ENCODE results near the gene CPXM1. TPM values are rescaled to one million over a fixed set of nuclear protein-coding genes. Genes with fewer than 3 reads are reported as not detected.

Gene CPXM1
- total and polyA plus RNA-seq, 4 donors, result 0.08 to 5.5 (median 0.16) TPM

DNA sequence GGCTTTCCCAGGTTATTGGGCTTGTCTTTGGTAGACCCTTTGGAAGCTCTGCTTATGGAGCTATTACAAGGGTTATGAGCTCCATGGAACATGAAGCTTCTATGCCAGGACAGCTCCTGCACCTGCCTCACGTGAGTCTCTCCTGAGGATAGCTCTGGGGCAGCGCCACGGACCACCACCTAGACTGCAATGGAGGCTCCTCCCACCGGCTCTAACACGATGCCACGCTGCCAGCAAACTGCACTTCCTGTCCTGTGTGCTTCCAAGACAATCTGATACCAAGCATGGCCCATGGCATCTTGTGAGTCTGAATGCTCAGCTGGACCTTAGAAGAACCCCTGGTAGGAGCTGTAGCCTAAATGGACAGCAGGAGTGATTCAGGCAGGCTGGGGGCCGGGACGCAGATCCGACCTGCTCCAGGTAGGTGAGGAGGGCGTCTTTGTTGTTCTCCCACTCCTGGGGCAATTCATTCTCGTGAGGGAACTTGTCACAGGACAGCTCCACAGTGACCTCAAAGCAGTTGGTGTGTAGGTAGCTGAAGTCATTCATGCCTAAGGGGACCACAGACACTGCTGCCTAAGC lies 5.5 kb downstream of the CPXM1 start:
- Histone ChIP-seq H3K36me3 (ENCODE audit: control insufficient read depth in 4 of 4, insufficient read depth in 3 of 4, low read depth in 1 of 4, low read length in 3 of 4) (no peaks in the 10 kb centered on the region), H3K4me1 (ENCODE audit: control insufficient read depth in 4 of 4, insufficient read depth in 4 of 4, low read length in 3 of 4) (peaks cover 0 to 4% (median 3%) of the 10 kb centered on the region in 4 donors), H3K9ac (ENCODE audit: low read depth in 1 of 2, low read length in 2 of 2) (no peak overlapping the region), H3K9me3 (ENCODE audit: control insufficient read depth in 4 of 4, low read length in 3 of 4) (no peaks in the 10 kb centered on the region), H3K27me3 (ENCODE audit: control insufficient read depth in 4 of 4, insufficient read depth in 4 of 4, low read length in 3 of 4) (peaks cover 0 to 6% (median 1%) of the 10 kb centered on the region in 4 donors), H3K4me3 (ENCODE audit: low read depth in 1 of 3, low read length in 3 of 3) (no peak overlapping the region), H3K27ac (ENCODE audit: low read depth in 1 of 2, low read length in 2 of 2) (no peak overlapping the region)
- no peak for DNase-seq (ENCODE audit: low spot score)
- TF ChIP-seq, protein P1, sequence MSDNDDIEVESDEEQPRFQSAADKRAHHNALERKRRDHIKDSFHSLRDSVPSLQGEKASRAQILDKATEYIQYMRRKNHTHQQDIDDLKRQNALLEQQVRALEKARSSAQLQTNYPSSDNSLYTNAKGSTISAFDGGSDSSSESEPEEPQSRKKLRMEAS (IDR thresholded peaks at IDR 0.05), result no peak
- TF ChIP-seq, protein P2, sequence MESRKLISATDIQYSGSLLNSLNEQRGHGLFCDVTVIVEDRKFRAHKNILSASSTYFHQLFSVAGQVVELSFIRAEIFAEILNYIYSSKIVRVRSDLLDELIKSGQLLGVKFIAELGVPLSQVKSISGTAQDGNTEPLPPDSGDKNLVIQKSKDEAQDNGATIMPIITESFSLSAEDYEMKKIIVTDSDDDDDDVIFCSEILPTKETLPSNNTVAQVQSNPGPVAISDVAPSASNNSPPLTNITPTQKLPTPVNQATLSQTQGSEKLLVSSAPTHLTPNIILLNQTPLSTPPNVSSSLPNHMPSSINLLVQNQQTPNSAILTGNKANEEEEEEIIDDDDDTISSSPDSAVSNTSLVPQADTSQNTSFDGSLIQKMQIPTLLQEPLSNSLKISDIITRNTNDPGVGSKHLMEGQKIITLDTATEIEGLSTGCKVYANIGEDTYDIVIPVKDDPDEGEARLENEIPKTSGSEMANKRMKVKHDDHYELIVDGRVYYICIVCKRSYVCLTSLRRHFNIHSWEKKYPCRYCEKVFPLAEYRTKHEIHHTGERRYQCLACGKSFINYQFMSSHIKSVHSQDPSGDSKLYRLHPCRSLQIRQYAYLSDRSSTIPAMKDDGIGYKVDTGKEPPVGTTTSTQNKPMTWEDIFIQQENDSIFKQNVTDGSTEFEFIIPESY (IDR thresholded peaks at IDR 0.05), result no peak
- TF ChIP-seq FOXA1 (IDR thresholded peaks at IDR 0.05), result no peak
- TF ChIP-seq SP1 (IDR thresholded peaks at IDR 0.05), result no peak
- no peak for TF ChIP-seq JUND (IDR thresholded peaks at IDR 0.05)
- 83% methylated on average over 11 of the region's 11 CpGs for WGBS

DNA sequence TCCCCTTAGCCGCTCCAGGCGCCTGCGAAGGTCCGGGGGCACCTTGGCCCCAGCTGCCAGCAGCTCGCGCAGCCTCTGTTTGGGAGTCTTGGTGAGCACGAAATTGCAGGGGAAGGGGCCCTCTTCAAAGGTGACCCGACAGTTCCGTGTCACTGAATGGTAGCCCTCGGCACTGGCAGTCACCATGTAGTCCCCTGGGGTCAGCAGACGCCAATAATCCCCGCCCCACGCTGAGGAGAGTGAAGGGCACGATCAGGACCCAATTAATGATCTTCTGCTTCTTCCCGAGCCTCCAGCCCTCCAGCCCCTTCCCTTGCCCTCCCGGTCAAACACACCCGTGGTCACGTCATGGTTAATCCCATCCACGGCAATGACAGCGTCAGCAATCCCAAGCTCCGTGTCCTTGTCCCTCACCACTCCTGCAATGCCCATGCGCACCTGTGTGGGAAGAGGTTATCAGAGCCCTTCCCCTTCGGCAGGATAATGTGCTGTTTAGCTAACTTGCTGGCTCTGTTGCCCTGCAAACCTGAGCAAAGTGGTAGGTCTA lies 6.2 kb downstream of the CPXM1 start:
- Histone ChIP-seq H3K4me1 (ENCODE audit: control insufficient read depth in 4 of 4, insufficient read depth in 4 of 4, low read length in 3 of 4) (no peaks in the 10 kb centered on the region), H3K4me3 (ENCODE audit: low read depth in 1 of 3, low read length in 3 of 3) (no peak overlapping the region), H3K36me3 (ENCODE audit: control insufficient read depth in 4 of 4, insufficient read depth in 3 of 4, low read depth in 1 of 4, low read length in 3 of 4) (no peaks in the 10 kb centered on the region), H3K27me3 (ENCODE audit: control insufficient read depth in 4 of 4, insufficient read depth in 4 of 4, low read length in 3 of 4) (peaks cover 0 to 6% (median 1%) of the 10 kb centered on the region in 4 donors), H3K9me3 (ENCODE audit: control insufficient read depth in 4 of 4, low read length in 3 of 4) (no peaks in the 10 kb centered on the region), H3K27ac (ENCODE audit: low read depth in 1 of 2, low read length in 2 of 2) (no peak overlapping the region), H3K9ac (ENCODE audit: low read depth in 1 of 2, low read length in 2 of 2) (no peak overlapping the region)
- no peak for DNase-seq (ENCODE audit: low spot score)
- 86% methylated on average over 23 of the region's 23 CpGs for WGBS
- TF ChIP-seq RAD21 (IDR thresholded peaks at IDR 0.05), result no peak
- TF ChIP-seq TAF1 (conservative IDR thresholded peaks at IDR 0.05), result no peak
- TF ChIP-seq HNF4G (IDR thresholded peaks at IDR 0.05), result no peak
- no peak for TF ChIP-seq FOXA1 (IDR thresholded peaks at IDR 0.05)
- TF ChIP-seq, protein P3, sequence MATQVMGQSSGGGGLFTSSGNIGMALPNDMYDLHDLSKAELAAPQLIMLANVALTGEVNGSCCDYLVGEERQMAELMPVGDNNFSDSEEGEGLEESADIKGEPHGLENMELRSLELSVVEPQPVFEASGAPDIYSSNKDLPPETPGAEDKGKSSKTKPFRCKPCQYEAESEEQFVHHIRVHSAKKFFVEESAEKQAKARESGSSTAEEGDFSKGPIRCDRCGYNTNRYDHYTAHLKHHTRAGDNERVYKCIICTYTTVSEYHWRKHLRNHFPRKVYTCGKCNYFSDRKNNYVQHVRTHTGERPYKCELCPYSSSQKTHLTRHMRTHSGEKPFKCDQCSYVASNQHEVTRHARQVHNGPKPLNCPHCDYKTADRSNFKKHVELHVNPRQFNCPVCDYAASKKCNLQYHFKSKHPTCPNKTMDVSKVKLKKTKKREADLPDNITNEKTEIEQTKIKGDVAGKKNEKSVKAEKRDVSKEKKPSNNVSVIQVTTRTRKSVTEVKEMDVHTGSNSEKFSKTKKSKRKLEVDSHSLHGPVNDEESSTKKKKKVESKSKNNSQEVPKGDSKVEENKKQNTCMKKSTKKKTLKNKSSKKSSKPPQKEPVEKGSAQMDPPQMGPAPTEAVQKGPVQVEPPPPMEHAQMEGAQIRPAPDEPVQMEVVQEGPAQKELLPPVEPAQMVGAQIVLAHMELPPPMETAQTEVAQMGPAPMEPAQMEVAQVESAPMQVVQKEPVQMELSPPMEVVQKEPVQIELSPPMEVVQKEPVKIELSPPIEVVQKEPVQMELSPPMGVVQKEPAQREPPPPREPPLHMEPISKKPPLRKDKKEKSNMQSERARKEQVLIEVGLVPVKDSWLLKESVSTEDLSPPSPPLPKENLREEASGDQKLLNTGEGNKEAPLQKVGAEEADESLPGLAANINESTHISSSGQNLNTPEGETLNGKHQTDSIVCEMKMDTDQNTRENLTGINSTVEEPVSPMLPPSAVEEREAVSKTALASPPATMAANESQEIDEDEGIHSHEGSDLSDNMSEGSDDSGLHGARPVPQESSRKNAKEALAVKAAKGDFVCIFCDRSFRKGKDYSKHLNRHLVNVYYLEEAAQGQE (IDR thresholded peaks at IDR 0.05), result no peak
- TF ChIP-seq, protein P4, sequence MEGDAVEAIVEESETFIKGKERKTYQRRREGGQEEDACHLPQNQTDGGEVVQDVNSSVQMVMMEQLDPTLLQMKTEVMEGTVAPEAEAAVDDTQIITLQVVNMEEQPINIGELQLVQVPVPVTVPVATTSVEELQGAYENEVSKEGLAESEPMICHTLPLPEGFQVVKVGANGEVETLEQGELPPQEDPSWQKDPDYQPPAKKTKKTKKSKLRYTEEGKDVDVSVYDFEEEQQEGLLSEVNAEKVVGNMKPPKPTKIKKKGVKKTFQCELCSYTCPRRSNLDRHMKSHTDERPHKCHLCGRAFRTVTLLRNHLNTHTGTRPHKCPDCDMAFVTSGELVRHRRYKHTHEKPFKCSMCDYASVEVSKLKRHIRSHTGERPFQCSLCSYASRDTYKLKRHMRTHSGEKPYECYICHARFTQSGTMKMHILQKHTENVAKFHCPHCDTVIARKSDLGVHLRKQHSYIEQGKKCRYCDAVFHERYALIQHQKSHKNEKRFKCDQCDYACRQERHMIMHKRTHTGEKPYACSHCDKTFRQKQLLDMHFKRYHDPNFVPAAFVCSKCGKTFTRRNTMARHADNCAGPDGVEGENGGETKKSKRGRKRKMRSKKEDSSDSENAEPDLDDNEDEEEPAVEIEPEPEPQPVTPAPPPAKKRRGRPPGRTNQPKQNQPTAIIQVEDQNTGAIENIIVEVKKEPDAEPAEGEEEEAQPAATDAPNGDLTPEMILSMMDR (IDR thresholded peaks at IDR 0.05; ENCODE audit: low read depth, low read length, missing input control), result no peak
- no peak for TF ChIP-seq FOXA2 (IDR thresholded peaks at IDR 0.05)
- no peak for TF ChIP-seq EGR1 (IDR thresholded peaks at IDR 0.05; ENCODE audit: low read depth in 2 of 2)
- TF ChIP-seq GABPA (IDR thresholded peaks at IDR 0.05 in 1 of 2, conservative IDR thresholded peaks at IDR 0.05 in 1 of 2), result no peak
- TF ChIP-seq HNF4A (conservative IDR thresholded peaks at IDR 0.05), result no peak
- TF ChIP-seq SP1 (IDR thresholded peaks at IDR 0.05), result no peak
- no peak for TF ChIP-seq NR2F2 (IDR thresholded peaks at IDR 0.05)
- TF ChIP-seq YY1 (IDR thresholded peaks at IDR 0.05), result no peak
- TF ChIP-seq RXRA (IDR thresholded peaks at IDR 0.05), result no peak
- TF ChIP-seq, protein P5, sequence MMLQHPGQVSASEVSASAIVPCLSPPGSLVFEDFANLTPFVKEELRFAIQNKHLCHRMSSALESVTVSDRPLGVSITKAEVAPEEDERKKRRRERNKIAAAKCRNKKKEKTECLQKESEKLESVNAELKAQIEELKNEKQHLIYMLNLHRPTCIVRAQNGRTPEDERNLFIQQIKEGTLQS (IDR thresholded peaks at IDR 0.05), result no peak
- TF ChIP-seq, protein P1 (IDR thresholded peaks at IDR 0.05), result no peak
- TF ChIP-seq, protein P2 (IDR thresholded peaks at IDR 0.05), result no peak

Data from liver (tissue), 9 donors.